GM12878 (cell line): Measurements from ENCODE around the gene DTX1. TPM values are rescaled to one million over a fixed set of nuclear protein-coding genes. Genes with fewer than 3 reads are reported as not detected.

Experiments
- ATAC-seq: fragments of 200-7000 bp; cut with Tn5 transposase; 3 replicates; pipeline ENCODE4 v1.9.1; 2020; ENCODE audit warnings: mild to moderate bottlenecking, moderate library complexity
- BruUV-seq: library from RNA; stranded (reverse); fragments of 400-500 nt; replicated peaks from 2 replicates; lab custom pipeline; 2021; lab: Mats Ljungman, UMichigan
- CTCF ChIA-PET: fragments of 300-600 bp; sonication (Branson Sonifier 250); formaldehyde crosslinking; extraction: SDS; loops from one replicate; lab custom pipeline; 2021; ENCODE audit warnings: inconsistent platforms; lab: Yijun Ruan, JAX
- POLR2A ChIA-PET: fragments of 350-600 bp; formaldehyde crosslinking; extraction: SDS; loops from one replicate; lab custom pipeline; 2021; ENCODE audit warnings: inconsistent platforms; lab: Charles Lee
- RAD21 ChIA-PET: fragments of 300-600 bp; sonication (Branson Sonifier 250); formaldehyde crosslinking; loops from one replicate; lab custom pipeline; 2023; ENCODE audit warnings: antibody characterized with exemption; ENCODE audit not compliant: unreplicated experiment; lab: Charles Lee
- SMC1A ChIA-PET: fragments of 300-600 bp; sonication (Branson Sonifier 250); formaldehyde crosslinking; loops from one replicate; lab custom pipeline; 2023; ENCODE audit not compliant: unreplicated experiment, uncharacterized antibody; lab: Charles Lee
- DNase-seq: peaks from one replicate; pipeline ENCODE4 v3.0.0-alpha.2; 2011; ENCODE audit warnings: low read depth, low spot score
- FAIRE-seq: peaks from 3 replicates; lab custom pipeline; 2011; peaks lifted over from hg19 to GRCh38; lab: Jason Lieb, UNC
- H2AFZ ChIP-seq: 2 replicates; pipeline ENCODE4 v1.6.0; 2011; ENCODE audit warnings: low read depth, low read length, control low read depth; ENCODE audit not compliant: control insufficient read depth
- H3K27ac ChIP-seq: 2 replicates; pipeline ENCODE4 v1.5.1; 2011; ENCODE audit warnings: control low read depth; ENCODE audit not compliant: control insufficient read depth, insufficient read depth
- H3K27me3 ChIP-seq, 2 experiments: replicated peaks in 1 of 2; 2 replicates each; pipeline versions ENCODE4 v1.6.0 to v1.6.1; 2011; ENCODE audit warnings: low read length in 1 of 2; ENCODE audit not compliant: control insufficient read depth in 2 of 2, insufficient read depth in 2 of 2
- H3K36me3 ChIP-seq, 2 experiments: 2 replicates each; pipeline ENCODE4 v1.5.1; 2011; ENCODE audit warnings: low read length in 1 of 2; ENCODE audit not compliant: control insufficient read depth in 2 of 2, insufficient read depth in 2 of 2
- H3K4me1 ChIP-seq: 2 replicates; pipeline ENCODE4 v1.6.1; 2011; ENCODE audit warnings: mild to moderate bottlenecking, low read length, moderate library complexity, mixed read lengths; ENCODE audit not compliant: control insufficient read depth, insufficient read depth
- H3K4me2 ChIP-seq: 2 replicates; pipeline ENCODE4 v1.6.0; 2011; ENCODE audit warnings: control low read depth; ENCODE audit not compliant: control insufficient read depth, insufficient read depth
- H3K4me3 ChIP-seq: fragments of 200-600 bp; sonication (generic); 2 replicates; pipeline ENCODE4 v1.5.1; 2016
- H3K79me2 ChIP-seq: 2 replicates; pipeline ENCODE4 v1.6.0; 2011; ENCODE audit warnings: low read length; ENCODE audit not compliant: control insufficient read depth, insufficient read depth
- H3K9ac ChIP-seq: 2 replicates; pipeline ENCODE4 v1.8.0; 2011; ENCODE audit warnings: low read length, control low read depth, mixed read lengths; ENCODE audit not compliant: control insufficient read depth, insufficient read depth
- H3K9me3 ChIP-seq: replicated peaks from 3 replicates; pipeline ENCODE4 v1.5.1; 2011; ENCODE audit warnings: mild to moderate bottlenecking, low read length; ENCODE audit not compliant: control insufficient read depth, insufficient read depth
- H4K20me1 ChIP-seq: 2 replicates; pipeline ENCODE4 v1.6.0; 2011; ENCODE audit not compliant: control insufficient read depth, insufficient read depth
- HDGF ChIP-seq: fragments of 450-650 bp; IDR thresholded peaks from 2 replicates; pipeline ENCODE4 v1.6.1; 2016; ENCODE audit warnings: antibody characterized with exemption
- IKZF2 ChIP-seq, 2 experiments: fragments of 450-650 bp; IDR thresholded peaks; 2 replicates each; pipeline ENCODE4 v1.6.1; 2017; ENCODE audit warnings: mild to moderate bottlenecking in 2 of 2, moderate library complexity in 2 of 2
- IRF4 ChIP-seq: IDR thresholded peaks from 2 replicates; pipeline ENCODE4 v1.6.1; 2011; ENCODE audit warnings: low read depth, low read length
- PAX5 ChIP-seq: IDR thresholded peaks from 2 replicates; pipeline ENCODE4 v1.6.1; 2011; ENCODE audit warnings: low read depth, low read length, borderline replicate concordance
- RELA ChIP-seq: fragments of 450-650 bp; IDR thresholded peaks from 2 replicates; pipeline ENCODE4 v1.8.0; 2014; ENCODE audit warnings: borderline replicate concordance; ENCODE audit not compliant: partially characterized antibody
- SPI1 ChIP-seq: IDR thresholded peaks from 2 replicates; pipeline ENCODE4 v1.6.1; 2011; ENCODE audit warnings: low read depth, mild to moderate bottlenecking, low read length, moderate library complexity, borderline replicate concordance; ENCODE audit not compliant: insufficient read depth
- TCF7 ChIP-seq: IDR thresholded peaks from 2 replicates; pipeline ENCODE4 v1.6.1; 2014; ENCODE audit warnings: antibody characterized with exemption, borderline replicate concordance
- YY1 ChIP-seq: IDR thresholded peaks from 2 replicates; pipeline ENCODE4 v1.6.1; 2011; ENCODE audit warnings: low read depth, mild to moderate bottlenecking, low read length
- ZNF217 ChIP-seq: fragments of 450-650 bp; IDR thresholded peaks from 2 replicates; pipeline ENCODE4 v1.6.1; 2017; ENCODE audit warnings: antibody characterized with exemption, mild to moderate bottlenecking
- ZNF274 ChIP-seq: IDR thresholded peaks from one replicate; pipeline ENCODE4 v1.8.0; 2011; ENCODE audit not compliant: insufficient read length, insufficient read depth
- WGBS: methylation state at CpG from one replicate; pipeline ENCODE4 v1.1.6; 2016; ENCODE audit warnings: low lambda C conversion rate; ENCODE audit not compliant: insufficient replicate concordance, insufficient coverage; ENCODE audit errors: missing lambda C conversion rate; 5-methylcytosine and 5-hydroxymethylcytosine counted together
- in situ Hi-C: fragments of 300-500 bp; cut with MboI; formaldehyde crosslinking; loops from 9 replicates; pipeline ENCODE4 v1.14.3; 2018; ENCODE audit warnings: mixed read lengths
- intact Hi-C: fragments of 100-400 bp; cut with micrococcal nuclease; formaldehyde crosslinking; loops from one replicate; pipeline ENCODE4 v1.14.2; 2022; ENCODE audit not compliant: unreplicated experiment
- polyA plus RNA-seq, 11 experiments: library from polyadenylated mRNA; depleted of rRNA in 4 of 11; unstranded in 6 of 11; stranded (reverse) in 5 of 11; fragments of >200 nt; fragmentation: Nextera tagmentation in 4 of 11; fragmentation: Illumina TruSeq in 1 of 11; extraction: Ambion mirVana in 4 of 11; extraction: Trizol in 1 of 11; gene quantifications; 1 replicate in 1 of 11; 2 replicates in 10 of 11; pipeline versions ENCODE4 v1.2.1 to v1.2.3, GENCODE V29; 2011 to 2016; ENCODE audit warnings: inconsistent platforms in 2 of 11, missing spikeins in 2 of 11, low read depth in 1 of 11
- total RNA-seq, 4 experiments: library from RNA; depleted of rRNA in 3 of 4; stranded (reverse); fragments of >200 nt in 3 of 4; fragmentation: Illumina TruSeq in 1 of 4; extraction: Trizol in 1 of 4; gene quantifications; 2 replicates each; pipeline versions ENCODE4 v1.2.1 to v1.2.3, GENCODE V29; 2013 to 2021
- TF ChIP-seq, protein P1 (sequence below): IDR thresholded peaks from 2 replicates; pipeline ENCODE4 v1.6.1; 2011; ENCODE audit warnings: borderline replicate concordance, low read depth, mild to moderate bottlenecking, moderate library complexity, mixed read lengths, low read length; ENCODE audit not compliant: insufficient read depth; ENCODE audit errors: extremely low read length
- TF ChIP-seq, protein P2 (sequence below): fragments of 450-650 bp; formaldehyde crosslinking; IDR thresholded peaks from 2 replicates; pipeline ENCODE4 v1.4.0; 2022; ENCODE audit warnings: mild to moderate bottlenecking, moderate library complexity
- TF ChIP-seq, protein P3 (sequence below): fragments of 450-650 bp; conservative IDR thresholded peaks from 2 replicates; pipeline ENCODE4 v1.6.1; 2017; ENCODE audit warnings: mild to moderate bottlenecking, moderate library complexity

The DTX1 gene
- total and polyA plus RNA-seq, 10 of the 15 experiments (the other 5 are each of a cell fraction or from before 2014, with no cell fraction given): 0.09 to 2.8 (median 0.66) TPM

DNA sequence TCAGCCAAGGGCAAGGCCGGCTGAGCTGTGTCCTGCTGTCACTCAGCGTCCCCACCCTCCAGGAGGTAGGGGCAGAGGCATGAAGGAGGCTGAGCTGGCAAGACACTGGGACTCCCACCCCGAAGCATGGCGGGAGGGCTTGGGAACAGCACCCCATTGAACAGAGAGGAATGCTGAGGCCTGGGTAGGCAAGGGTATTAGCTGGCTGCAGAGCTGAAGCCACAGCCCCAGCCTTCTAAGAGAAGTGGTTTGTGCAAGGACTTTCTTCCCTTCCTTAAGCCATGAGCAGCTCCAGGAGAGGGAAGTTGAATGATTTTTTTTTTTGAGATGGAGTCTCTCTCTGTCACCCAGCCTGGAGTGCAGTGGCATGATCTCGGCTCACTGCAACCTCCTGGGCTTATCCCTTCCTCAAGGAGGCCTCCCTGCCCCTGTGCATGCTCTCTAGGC, 86.4 kb downstream of the DTX1 start:
- BruUV-seq: no TSS peak
- no peak for ATAC-seq
- Histone ChIP-seq H3K36me3 (no peaks in the 10 kb centered on the region), H4K20me1 (no peaks in the 10 kb centered on the region), H3K4me3 (no peak overlapping the region), H3K4me1 (no peaks in the 10 kb centered on the region; the same call in 1 of the 2 replicates), H3K27me3 (no peaks in the 10 kb centered on the region), H3K79me2 (no peaks in the 10 kb centered on the region), H3K27ac (no peak overlapping the region), H2AFZ (no peak overlapping the region; the same call in 1 of the 2 replicates), H3K9me3 (no peaks in the 10 kb centered on the region), H3K4me2 (no peak overlapping the region; the same call in 1 of the 2 replicates), H3K9ac (no peak overlapping the region)
- CTCF ChIA-PET: interaction anchor here (2.0 kb wide), 1 partner anchor 30 kb away, joined by 10 read pairs; no protein-coding TSS in a partner anchor
- RAD21 ChIA-PET: interaction anchor here (1.6 kb wide), 1 partner anchor 11 kb away, joined by 6 read pairs; no protein-coding TSS in a partner anchor
- SMC1A ChIA-PET: interaction anchor here (1.3 kb wide), 1 partner anchor 150 kb away, joined by 5 read pairs; no protein-coding TSS in a partner anchor
- DNase-seq: no peak
- no peak for TF ChIP-seq HDGF
- TF ChIP-seq TCF7: no peak
- TF ChIP-seq, protein P1, sequence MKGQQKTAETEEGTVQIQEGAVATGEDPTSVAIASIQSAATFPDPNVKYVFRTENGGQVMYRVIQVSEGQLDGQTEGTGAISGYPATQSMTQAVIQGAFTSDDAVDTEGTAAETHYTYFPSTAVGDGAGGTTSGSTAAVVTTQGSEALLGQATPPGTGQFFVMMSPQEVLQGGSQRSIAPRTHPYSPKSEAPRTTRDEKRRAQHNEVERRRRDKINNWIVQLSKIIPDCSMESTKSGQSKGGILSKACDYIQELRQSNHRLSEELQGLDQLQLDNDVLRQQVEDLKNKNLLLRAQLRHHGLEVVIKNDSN: no peak
- TF ChIP-seq IRF4: no peak
- no peak for TF ChIP-seq ZNF217
- no peak for TF ChIP-seq PAX5
- TF ChIP-seq IKZF2 (IDR thresholded peaks at IDR 0.05): no peak
- no peak for TF ChIP-seq ZNF274
- no peak for TF ChIP-seq RELA
- TF ChIP-seq, protein P2, sequence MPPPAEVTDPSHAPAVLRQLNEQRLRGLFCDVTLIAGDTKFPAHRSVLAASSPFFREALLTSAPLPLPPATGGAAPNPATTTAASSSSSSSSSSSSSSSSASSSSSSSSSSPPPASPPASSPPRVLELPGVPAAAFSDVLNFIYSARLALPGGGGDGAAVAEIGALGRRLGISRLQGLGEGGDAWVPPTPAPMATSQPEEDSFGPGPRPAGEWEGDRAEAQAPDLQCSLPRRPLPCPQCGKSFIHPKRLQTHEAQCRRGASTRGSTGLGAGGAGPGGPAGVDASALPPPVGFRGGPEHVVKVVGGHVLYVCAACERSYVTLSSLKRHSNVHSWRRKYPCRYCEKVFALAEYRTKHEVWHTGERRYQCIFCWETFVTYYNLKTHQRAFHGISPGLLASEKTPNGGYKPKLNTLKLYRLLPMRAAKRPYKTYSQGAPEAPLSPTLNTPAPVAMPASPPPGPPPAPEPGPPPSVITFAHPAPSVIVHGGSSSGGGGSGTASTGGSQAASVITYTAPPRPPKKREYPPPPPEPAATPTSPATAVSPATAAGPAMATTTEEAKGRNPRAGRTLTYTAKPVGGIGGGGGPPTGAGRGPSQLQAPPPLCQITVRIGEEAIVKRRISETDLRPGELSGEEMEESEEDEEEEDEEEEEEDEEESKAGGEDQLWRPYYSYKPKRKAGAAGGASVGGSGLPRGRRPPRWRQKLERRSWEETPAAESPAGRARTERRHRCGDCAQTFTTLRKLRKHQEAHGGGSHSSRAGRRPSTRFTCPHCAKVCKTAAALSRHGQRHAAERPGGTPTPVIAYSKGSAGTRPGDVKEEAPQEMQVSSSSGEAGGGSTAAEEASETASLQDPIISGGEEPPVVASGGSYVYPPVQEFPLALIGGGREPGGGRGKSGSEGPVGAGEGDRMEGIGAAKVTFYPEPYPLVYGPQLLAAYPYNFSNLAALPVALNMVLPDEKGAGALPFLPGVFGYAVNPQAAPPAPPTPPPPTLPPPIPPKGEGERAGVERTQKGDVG (CRISPR knock-in tag): no peak
- TF ChIP-seq YY1: no peak
- TF ChIP-seq SPI1: no peak
- TF ChIP-seq, protein P3, sequence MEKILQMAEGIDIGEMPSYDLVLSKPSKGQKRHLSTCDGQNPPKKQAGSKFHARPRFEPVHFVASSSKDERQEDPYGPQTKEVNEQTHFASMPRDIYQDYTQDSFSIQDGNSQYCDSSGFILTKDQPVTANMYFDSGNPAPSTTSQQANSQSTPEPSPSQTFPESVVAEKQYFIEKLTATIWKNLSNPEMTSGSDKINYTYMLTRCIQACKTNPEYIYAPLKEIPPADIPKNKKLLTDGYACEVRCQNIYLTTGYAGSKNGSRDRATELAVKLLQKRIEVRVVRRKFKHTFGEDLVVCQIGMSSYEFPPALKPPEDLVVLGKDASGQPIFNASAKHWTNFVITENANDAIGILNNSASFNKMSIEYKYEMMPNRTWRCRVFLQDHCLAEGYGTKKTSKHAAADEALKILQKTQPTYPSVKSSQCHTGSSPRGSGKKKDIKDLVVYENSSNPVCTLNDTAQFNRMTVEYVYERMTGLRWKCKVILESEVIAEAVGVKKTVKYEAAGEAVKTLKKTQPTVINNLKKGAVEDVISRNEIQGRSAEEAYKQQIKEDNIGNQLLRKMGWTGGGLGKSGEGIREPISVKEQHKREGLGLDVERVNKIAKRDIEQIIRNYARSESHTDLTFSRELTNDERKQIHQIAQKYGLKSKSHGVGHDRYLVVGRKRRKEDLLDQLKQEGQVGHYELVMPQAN: no peak
- FAIRE-seq: no peak
- 60% methylated on average over 5 of the region's 5 CpGs for WGBS
- intact Hi-C loops: no loop called here
- in situ Hi-C loops: no loop called here
- POLR2A ChIA-PET: interaction anchor here (1.5 kb wide), 1 partner anchor 10 kb away, joined by 4 read pairs; no protein-coding TSS in a partner anchor
